HK-2 (cell line): ENCODE measurements around the gene ST8SIA4.

Source experiments
- DNase-seq: peaks from one replicate; pipeline ENCODE4 v3.0.0-alpha.2; 2018; ENCODE audit not compliant: unreplicated experiment

Gene ST8SIA4

GRCh38 chr5:100903039-100903887 is at the start of gene ST8SIA4:
Gene ST8SIA4 (minus strand): TSS chr5:100903282. CDS start chr5:100902955, 327 bp downstream.
- no peak for DNase-seq

- no peak for DNase-seq
Observed at GRCh38 chr5:100950985-100951384, 47.9 kb upstream of the ST8SIA4 start.

GRCh38 chr5:100913298-100913697 is 10.2 kb upstream of the ST8SIA4 start:
- no peak for DNase-seq

- DNase-seq: no peak
Observed at GRCh38 chr5:100909034-100909433, 6.0 kb upstream of the ST8SIA4 start.

- DNase-seq: no peak
Observed at GRCh38 chr5:100905259-100905914, 2.3 kb upstream of the ST8SIA4 start.

- DNase-seq: no peak
Observed at GRCh38 chr5:100904259-100904861, 1.3 kb upstream of the ST8SIA4 start.

GRCh38 chr5:100902440-100903038 is 543 bp downstream of the ST8SIA4 start:
- DNase-seq: no peak

- no peak for DNase-seq
Observed at GRCh38 chr5:100901821-100902341, 1.2 kb downstream of the ST8SIA4 start.

- no peak for DNase-seq
Observed at GRCh38 chr5:100900796-100901781, 2.0 kb downstream of the ST8SIA4 start.

GRCh38 chr5:100900142-100900795 is 2.8 kb downstream of the ST8SIA4 start:
- no peak for DNase-seq

GRCh38 chr5:100899675-100900074 is 3.4 kb downstream of the ST8SIA4 start:
- DNase-seq: no peak

GRCh38 chr5:100898504-100899346 is 4.4 kb downstream of the ST8SIA4 start:
- DNase-seq: no peak

GRCh38 chr5:100896054-100896453 is 7.0 kb downstream of the ST8SIA4 start:
- no peak for DNase-seq

GRCh38 chr5:100890461-100891008 is 12.5 kb downstream of the ST8SIA4 start:
- no peak for DNase-seq

GRCh38 chr5:100889896-100890295 is 13.2 kb downstream of the ST8SIA4 start:
- no peak for DNase-seq

- DNase-seq: no peak
Observed at GRCh38 chr5:100889165-100889743, 13.8 kb downstream of the ST8SIA4 start.

GRCh38 chr5:100877274-100877673 is 25.8 kb downstream of the ST8SIA4 start:
- DNase-seq: no peak

GRCh38 chr5:100872408-100873190 is 30.5 kb downstream of the ST8SIA4 start:
- DNase-seq: no peak
